H1 (cell line): ENCODE data around the gene ARHGAP4. TPM values are rescaled to one million over a fixed set of nuclear protein-coding genes. Genes with fewer than 3 reads are reported as not detected.
A peak's percentile ranks its signal among the peaks of the same experiment; 100 is the strongest.

Experiments
- CTCF ChIA-PET: fragments of 300-600 bp; sonication (Branson Sonifier 250); formaldehyde crosslinking; loops from one replicate; lab custom pipeline; 2021; ENCODE audit not compliant: partially characterized antibody; lab: Charles Lee
- POLR2A ChIA-PET: fragments of 300-600 bp; sonication (Branson Sonifier 250); formaldehyde crosslinking; loops from one replicate; lab custom pipeline; 2021; ENCODE audit warnings: inconsistent platforms; ENCODE audit not compliant: partially characterized antibody; lab: Charles Lee
- DNase-seq, 2 experiments: peaks; one replicate each; pipeline versions ENCODE4 v3.0.0 to v3.0.0-alpha.2; 2010 to 2022; ENCODE audit warnings: low spot score in 2 of 2, low read depth in 1 of 2, mixed read lengths in 1 of 2
- FAIRE-seq: peaks from 2 replicates; lab custom pipeline; 2011; peaks lifted over from hg19 to GRCh38; lab: Jason Lieb, UNC
- H2AFZ ChIP-seq: 2 replicates; pipeline ENCODE4 v1.8.1; 2012; ENCODE audit warnings: low read length, inconsistent platforms
- H2AK5ac ChIP-seq: 2 replicates; pipeline ENCODE4 v1.6.1; 2013; ENCODE audit warnings: low read depth, low read length
- H2BK120ac ChIP-seq: replicated peaks from 2 replicates; pipeline ENCODE3; 2013; ENCODE audit warnings: low read depth, low read length, inconsistent platforms
- H2BK12ac ChIP-seq: 2 replicates; pipeline ENCODE4 v1.6.1; 2013; ENCODE audit warnings: low read depth, low read length
- H2BK15ac ChIP-seq: 2 replicates; pipeline ENCODE4 v1.6.1; 2013; ENCODE audit warnings: low read length
- H2BK20ac ChIP-seq: 2 replicates; pipeline ENCODE4 v1.6.1; 2013; ENCODE audit warnings: low read length
- H2BK5ac ChIP-seq: 2 replicates; pipeline ENCODE4 v1.6.1; 2013; ENCODE audit warnings: low read depth, low read length
- H3K14ac ChIP-seq: 2 replicates; pipeline ENCODE4 v1.6.1; 2013; ENCODE audit warnings: inconsistent platforms; ENCODE audit not compliant: insufficient read length
- H3K18ac ChIP-seq: 2 replicates; pipeline ENCODE4 v1.6.1; 2013; ENCODE audit warnings: low read length; ENCODE audit errors: extremely low read depth
- H3K23ac ChIP-seq: 2 replicates; pipeline ENCODE4 v1.6.1; 2013; ENCODE audit warnings: inconsistent platforms; ENCODE audit not compliant: insufficient read length
- H3K23me2 ChIP-seq: 2 replicates; pipeline ENCODE4 v1.6.1; 2013; ENCODE audit warnings: low read depth, low read length
- H3K27ac ChIP-seq: 2 replicates; pipeline ENCODE4 v1.6.1; 2011; ENCODE audit warnings: low read depth, low read length, inconsistent platforms
- H3K27me3 ChIP-seq, 4 experiments: replicated peaks in 1 of 4; 1 replicate in 1 of 4; 2 replicates in 3 of 4; pipeline versions ENCODE4 v1.6.1 to v1.8.1; 2011 to 2013; ENCODE audit warnings: low read length in 3 of 4, mild to moderate bottlenecking in 3 of 4, inconsistent platforms in 2 of 4, mixed read lengths in 2 of 4, moderate library complexity in 1 of 4; ENCODE audit not compliant: control insufficient read depth in 3 of 4, insufficient read depth in 3 of 4; ENCODE audit errors: extremely low read depth in 1 of 4
- H3K36me3 ChIP-seq, 4 experiments: 2 replicates each; pipeline versions ENCODE4 v1.6.1 to v1.8.1; 2011 to 2013; ENCODE audit warnings: mild to moderate bottlenecking in 4 of 4, low read length in 3 of 4, moderate library complexity in 2 of 4, control low read depth in 1 of 4, inconsistent platforms in 1 of 4; ENCODE audit not compliant: insufficient read depth in 4 of 4, control insufficient read depth in 2 of 4
- H3K4ac ChIP-seq: replicated peaks from 2 replicates; pipeline ENCODE3; 2013; ENCODE audit warnings: low read length, low read depth, mixed read lengths, inconsistent platforms; ENCODE audit not compliant: insufficient read length
- H3K4me1 ChIP-seq, 4 experiments: replicated peaks in 1 of 4; 1 replicate in 1 of 4; 2 replicates in 3 of 4; pipeline versions ENCODE4 v1.6.1 to v1.8.1; 2011 to 2013; ENCODE audit warnings: low read length in 3 of 4, inconsistent platforms in 2 of 4, mixed read lengths in 1 of 4; ENCODE audit not compliant: insufficient read depth in 4 of 4, control insufficient read depth in 3 of 4
- H3K4me2 ChIP-seq, 2 experiments: 2 replicates each; pipeline versions ENCODE4 v1.6.1 to v1.8.1; 2011 to 2013; ENCODE audit warnings: low read depth in 2 of 2, low read length in 2 of 2, control low read depth in 1 of 2, inconsistent platforms in 1 of 2, mild to moderate bottlenecking in 1 of 2; ENCODE audit not compliant: insufficient read depth in 1 of 2
- H3K4me3 ChIP-seq, 4 experiments: fragments of 200-600, 300-600 bp in 1 of 4; sonication (generic), shearing (Covaris generic), sonication (Bioruptor Twin) in 1 of 4; 2 replicates each; pipeline versions ENCODE4 v1.5.1 to v1.8.1; 2011 to 2016; ENCODE audit warnings: low read length in 4 of 4, low read depth in 3 of 4, control low read depth in 2 of 4, inconsistent platforms in 2 of 4, mild to moderate bottlenecking in 2 of 4, mixed read lengths in 1 of 4, moderate library complexity in 1 of 4; ENCODE audit not compliant: insufficient read depth in 2 of 4; ENCODE audit errors: extremely low read depth in 1 of 4
- H3K56ac ChIP-seq: replicated peaks from 2 replicates; pipeline ENCODE3; 2013; ENCODE audit warnings: low read depth, mild to moderate bottlenecking, mixed read lengths, low read length, inconsistent platforms; ENCODE audit not compliant: insufficient read length
- H3K79me1 ChIP-seq: 2 replicates; pipeline ENCODE4 v1.6.1; 2013; ENCODE audit warnings: low read depth, low read length, control low read depth
- H3K79me2 ChIP-seq, 2 experiments: 2 replicates each; pipeline versions ENCODE4 v1.6.1 to v1.8.1; 2012 to 2013; ENCODE audit warnings: low read length in 2 of 2, mild to moderate bottlenecking in 2 of 2, inconsistent platforms in 1 of 2; ENCODE audit not compliant: insufficient read depth in 2 of 2, control insufficient read depth in 1 of 2
- H3K9ac ChIP-seq, 4 experiments: replicated peaks in 1 of 4; 1 replicate in 1 of 4; 2 replicates in 3 of 4; pipeline versions ENCODE4 v1.6.1 to v1.8.1; 2011 to 2013; ENCODE audit warnings: low read depth in 3 of 4, low read length in 3 of 4, control low read depth in 2 of 4, mild to moderate bottlenecking in 2 of 4, moderate library complexity in 2 of 4, inconsistent platforms in 1 of 4; ENCODE audit errors: extremely low read depth in 1 of 4
- H3K9me3 ChIP-seq, 2 experiments: 2 replicates each; pipeline versions ENCODE4 v1.6.1 to v1.8.1; 2012 to 2013; ENCODE audit warnings: mild to moderate bottlenecking in 2 of 2, moderate library complexity in 2 of 2, control low read depth in 1 of 2, inconsistent platforms in 1 of 2, low read depth in 1 of 2, low read length in 1 of 2, mixed read lengths in 1 of 2; ENCODE audit not compliant: insufficient read depth in 2 of 2
- H4K20me1 ChIP-seq, 2 experiments: replicated peaks in 1 of 2; 2 replicates each; pipeline versions ENCODE3 to v1.8.1; 2011 to 2013; ENCODE audit warnings: inconsistent platforms in 2 of 2, low read length in 2 of 2, mild to moderate bottlenecking in 1 of 2; ENCODE audit not compliant: insufficient read depth in 2 of 2, control insufficient read depth in 1 of 2
- H4K5ac ChIP-seq: 2 replicates; pipeline ENCODE4 v1.6.1; 2013; ENCODE audit warnings: low read length, low read depth, mixed read lengths, inconsistent platforms; ENCODE audit not compliant: insufficient read length
- H4K8ac ChIP-seq: 2 replicates; pipeline ENCODE4 v1.8.0; 2013; ENCODE audit warnings: mild to moderate bottlenecking, moderate library complexity, low read length, inconsistent platforms; ENCODE audit not compliant: insufficient read depth; ENCODE audit errors: extremely low read depth
- H4K91ac ChIP-seq: replicated peaks from 2 replicates; pipeline ENCODE3; 2013; ENCODE audit warnings: low read length, mixed read lengths, inconsistent platforms; ENCODE audit not compliant: insufficient read length
- CEBPB ChIP-seq: IDR thresholded peaks from 2 replicates; pipeline ENCODE4 v1.6.1; 2012; ENCODE audit warnings: low read depth, low read length
- EZH2 ChIP-seq: fragments of 200-600 bp; sonication (generic); IDR thresholded peaks from 2 replicates; pipeline ENCODE4 v1.7.1; 2012; ENCODE audit warnings: low read depth, mild to moderate bottlenecking, moderate library complexity, low read length, inconsistent platforms; ENCODE audit not compliant: severe bottlenecking
- FOSL1 ChIP-seq: IDR thresholded peaks from 2 replicates; pipeline ENCODE4 v1.6.1; 2011; ENCODE audit warnings: mild to moderate bottlenecking, low read depth, low read length, moderate library complexity; ENCODE audit not compliant: insufficient read depth
- HDAC6 ChIP-seq: IDR thresholded peaks from one replicate; pipeline ENCODE4 v1.7.1; 2012; ENCODE audit warnings: low read depth, mild to moderate bottlenecking, inconsistent platforms, low read length, moderate library complexity
- KDM4A ChIP-seq: IDR thresholded peaks from one replicate; pipeline ENCODE4 v1.7.1; 2012; ENCODE audit warnings: low read depth, mild to moderate bottlenecking, moderate library complexity, low read length, inconsistent platforms; ENCODE audit not compliant: severe bottlenecking
- POLR2AphosphoS5 ChIP-seq: IDR thresholded peaks from 2 replicates; pipeline ENCODE4 v1.6.1; 2011; ENCODE audit warnings: low read depth, low read length
- RNF2 ChIP-seq: fragments of 200-900, 300-1000 bp; sonication (generic); IDR thresholded peaks from 2 replicates; pipeline ENCODE4 v1.7.1; 2016; ENCODE audit warnings: borderline replicate concordance, low read depth, mild to moderate bottlenecking, antibody characterized with exemption, low read length; ENCODE audit not compliant: poor library complexity, severe bottlenecking; ENCODE audit errors: missing control alignments
- RXRA ChIP-seq: IDR thresholded peaks from 2 replicates; pipeline ENCODE4 v1.6.1; 2011; ENCODE audit warnings: low read depth, mild to moderate bottlenecking, low read length, moderate library complexity; ENCODE audit not compliant: insufficient read depth
- SP1 ChIP-seq: IDR thresholded peaks from 2 replicates; pipeline ENCODE4 v1.6.1; 2011; ENCODE audit warnings: low read depth, low read length
- TEAD4 ChIP-seq: IDR thresholded peaks from 2 replicates; pipeline ENCODE4 v1.6.1; 2012; ENCODE audit warnings: low read depth, low read length, inconsistent platforms, mixed read lengths
- WGBS, 2 experiments: shearing (Covaris generic) in 1 of 2; methylation state at CpG; one replicate each; pipeline versions ENCODE4 v1.1.6 to v1.1.7; 2013 to 2015; ENCODE audit warnings: low lambda C conversion rate in 2 of 2, mixed read lengths in 2 of 2, inconsistent platforms in 1 of 2, low coverage in 1 of 2, missing lambda C conversion rate in 1 of 2; ENCODE audit not compliant: insufficient replicate concordance in 2 of 2, insufficient coverage in 1 of 2, insufficient read length in 1 of 2; ENCODE audit errors: extremely low coverage in 1 of 2, missing lambda C conversion rate in 1 of 2; 5-methylcytosine and 5-hydroxymethylcytosine counted together
- polyA plus RNA-seq, 7 experiments: library from polyadenylated mRNA; depleted of rRNA in 3 of 7; stranded (reverse) in 5 of 7; unstranded in 2 of 7; fragments of >200 nt in 5 of 7; fragments of 200-250 nt in 2 of 7; gene quantifications; 1 replicate in 5 of 7; 2 replicates in 1 of 7; 4 replicates in 1 of 7; pipeline versions ENCODE4 v1.2.1 to v1.2.3, GENCODE V29; 2011 to 2013; ENCODE audit warnings: missing spikeins in 2 of 7, mixed read lengths in 2 of 7
- total RNA-seq: library from RNA; stranded (reverse); fragmentation: NEBNext Ultra II Directional; extraction: Animal tissue kit (Norgen Biotek cat#: 25700); gene quantifications from 2 replicates; pipeline ENCODE4 v1.2.1, GENCODE V29; 2021
- TF ChIP-seq, protein P1 (sequence below): IDR thresholded peaks from 2 replicates; pipeline ENCODE4 v1.6.1; 2012; ENCODE audit warnings: inconsistent platforms
- TF ChIP-seq, protein P2 (sequence below): IDR thresholded peaks from 2 replicates; pipeline ENCODE4 v1.6.1; 2011; ENCODE audit warnings: low read depth, mild to moderate bottlenecking, low read length; ENCODE audit not compliant: insufficient read depth

The ARHGAP4 gene
- total and polyA plus RNA-seq, 2 of the 8 experiments (the other 6 are each of a cell fraction or from before 2014, with no cell fraction given), result 23.9 to 26.0 TPM

GRCh38 chrX:153968754-153969124, 42.7 kb upstream of the ARHGAP4 start:
- Histone ChIP-seq H3K36me3 (0 out of 8 replicates have a peak, but pooled peaks cover 0 to under 1% (median 0%) of the 10 kb centered on the region in 4 experiments), H3K79me2 (peaks cover 44 to 70% of the 10 kb centered on the region in 2 experiments), H3K14ac (no peak overlapping the region), H2BK15ac (no peak overlapping the region), H3K4me2 (peak overlapping the region; percentile 66 to 85), H3K4me3 (peak overlapping the region; percentile 64 to 99 (median 82); a peak in 7 of 8 replicates), H3K27me3 (no peaks in the 10 kb centered on the region), H2BK20ac (no peak overlapping the region), H3K4me1 (peaks cover 4 to 23% (median 15%) of the 10 kb centered on the region in 4 experiments), H2BK5ac (no peak overlapping the region), H3K4ac (no peak overlapping the region), H3K79me1 (no peaks in the 10 kb centered on the region; the same call in 1 of the 2 replicates), H2AFZ (no peak overlapping the region), H3K23ac (no peak overlapping the region), H3K18ac (no peak overlapping the region), H4K20me1 (peaks cover 18 to 29% of the 10 kb centered on the region in 2 experiments), H3K27ac (no peak overlapping the region), H4K5ac (no peak overlapping the region), H2AK5ac (no peak overlapping the region), H4K91ac (no peak overlapping the region), H3K9ac (no peak overlapping the region), H3K56ac (no peak overlapping the region), H3K9me3 (no peaks in the 10 kb centered on the region), H2BK12ac (no peak overlapping the region), H2BK120ac (no peak overlapping the region), H3K23me2 (peaks cover 8% of the 10 kb centered on the region; the same call in 1 of the 2 replicates), H4K8ac (no peak overlapping the region)
- DNase-seq, result no peak
- ChIA-PET CTCF (interaction anchor here (1.1 to 11.2 kb wide), 4 partner anchors 21 to 90 kb away, joined by 4 to 102 read pairs (median 5); partner anchors contain the start of gene RENBP), POLR2A (interaction anchor here (1.0 to 4.0 kb wide), 12 partner anchors 11 to 191 kb away, joined by 3 to 26 read pairs (median 4); partner anchors contain the start of genes ARHGAP4 and RENBP)
- 29% methylated on average over 12 of the region's 12 CpGs; no CpG with 5 or more reads in 1 of the 2 experiments for WGBS, 2 experiments
- FAIRE-seq, result no peak
- TF ChIP-seq, protein P1, sequence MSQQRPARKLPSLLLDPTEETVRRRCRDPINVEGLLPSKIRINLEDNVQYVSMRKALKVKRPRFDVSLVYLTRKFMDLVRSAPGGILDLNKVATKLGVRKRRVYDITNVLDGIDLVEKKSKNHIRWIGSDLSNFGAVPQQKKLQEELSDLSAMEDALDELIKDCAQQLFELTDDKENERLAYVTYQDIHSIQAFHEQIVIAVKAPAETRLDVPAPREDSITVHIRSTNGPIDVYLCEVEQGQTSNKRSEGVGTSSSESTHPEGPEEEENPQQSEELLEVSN, result no peak
- TF ChIP-seq CEBPB (no peak), TEAD4 (no peak), EZH2 (no peak), HDAC6 (no peak), POLR2AphosphoS5 (no peak), KDM4A (no peak), FOSL1 (no peak), SP1 (no peak), RXRA (no peak), RNF2 (no peak)
- TF ChIP-seq, protein P2, sequence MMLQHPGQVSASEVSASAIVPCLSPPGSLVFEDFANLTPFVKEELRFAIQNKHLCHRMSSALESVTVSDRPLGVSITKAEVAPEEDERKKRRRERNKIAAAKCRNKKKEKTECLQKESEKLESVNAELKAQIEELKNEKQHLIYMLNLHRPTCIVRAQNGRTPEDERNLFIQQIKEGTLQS, result no peak
